Measurements from ENCODE around the gene AMDHD2. TPM values are rescaled to one million over a fixed set of nuclear protein-coding genes. Genes with fewer than 3 reads are reported as not detected.

Gene AMDHD2
- total RNA-seq, 5 donors from 2014 or later (not counting 1 experiment from before 2014, with no cell fraction given): 104 to 215 (median 122) TPM

DNA sequence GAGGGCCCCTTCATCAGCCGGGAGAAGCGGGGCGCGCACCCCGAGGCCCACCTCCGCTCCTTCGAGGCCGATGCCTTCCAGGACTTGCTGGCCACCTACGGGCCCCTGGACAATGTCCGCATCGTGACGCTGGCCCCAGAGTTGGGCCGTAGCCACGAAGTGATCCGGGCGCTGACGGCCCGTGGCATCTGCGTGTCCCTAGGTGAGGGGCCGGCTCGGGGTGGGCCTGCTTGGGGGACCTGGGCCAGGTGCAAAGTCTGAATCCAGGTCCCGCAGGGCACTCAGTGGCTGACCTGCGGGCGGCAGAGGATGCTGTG is 7.6 kb downstream of the AMDHD2 start:
- Mint-ChIP-seq H3K36me3 (peaks cover 14% of the 10 kb centered on the region), H3K4me3 (no peak overlapping the region), H3K27ac (no peak overlapping the region), H3K27me3 (no peaks in the 10 kb centered on the region), H3K4me1 (peaks cover 21 to 23% (median 21%) of the 10 kb centered on the region in 3 donors), H3K9me3 (no peaks in the 10 kb centered on the region)
- Histone ChIP-seq H3K9me3 (no peaks in the 10 kb centered on the region), H3K36me3 (ENCODE audit: control insufficient read depth in 2 of 2, extremely low read depth in 1 of 2, insufficient read depth in 1 of 2, low read length in 1 of 2) (peaks cover 5 to 56% of the 10 kb centered on the region in 2 donors), H3K4me1 (ENCODE audit: control insufficient read depth in 1 of 2, extremely low read depth in 1 of 2, insufficient read depth in 2 of 2, low read length in 2 of 2) (peaks cover 0 to 22% of the 10 kb centered on the region in 2 experiments), H3K4me3 (ENCODE audit: control insufficient read depth in 1 of 2, extremely low read depth in 1 of 2, low read length in 1 of 2) (no peak overlapping the region), H3K27me3 (replicated peaks in 1 of 2; ENCODE audit: control insufficient read depth in 2 of 2, extremely low read depth in 1 of 2, insufficient read depth in 2 of 2, low read length in 1 of 2) (no peaks in the 10 kb centered on the region), H3K27ac (ENCODE audit: low read length) (no peak overlapping the region)
- ChIA-PET POLR2A (interaction anchor here in 1 of 2 donors (0.7 kb wide), 1 partner anchor 1436 kb away, joined by 14 read pairs; no protein-coding TSS in a partner anchor), CTCF (no interaction called here)
- 98% methylated on average over 22 of the region's 24 CpGs for WGBS (ENCODE audit: insufficient coverage)
- ATAC-seq (replicated peaks in 1 of 4) (no peak), DNase-seq (no peak)

DNA sequence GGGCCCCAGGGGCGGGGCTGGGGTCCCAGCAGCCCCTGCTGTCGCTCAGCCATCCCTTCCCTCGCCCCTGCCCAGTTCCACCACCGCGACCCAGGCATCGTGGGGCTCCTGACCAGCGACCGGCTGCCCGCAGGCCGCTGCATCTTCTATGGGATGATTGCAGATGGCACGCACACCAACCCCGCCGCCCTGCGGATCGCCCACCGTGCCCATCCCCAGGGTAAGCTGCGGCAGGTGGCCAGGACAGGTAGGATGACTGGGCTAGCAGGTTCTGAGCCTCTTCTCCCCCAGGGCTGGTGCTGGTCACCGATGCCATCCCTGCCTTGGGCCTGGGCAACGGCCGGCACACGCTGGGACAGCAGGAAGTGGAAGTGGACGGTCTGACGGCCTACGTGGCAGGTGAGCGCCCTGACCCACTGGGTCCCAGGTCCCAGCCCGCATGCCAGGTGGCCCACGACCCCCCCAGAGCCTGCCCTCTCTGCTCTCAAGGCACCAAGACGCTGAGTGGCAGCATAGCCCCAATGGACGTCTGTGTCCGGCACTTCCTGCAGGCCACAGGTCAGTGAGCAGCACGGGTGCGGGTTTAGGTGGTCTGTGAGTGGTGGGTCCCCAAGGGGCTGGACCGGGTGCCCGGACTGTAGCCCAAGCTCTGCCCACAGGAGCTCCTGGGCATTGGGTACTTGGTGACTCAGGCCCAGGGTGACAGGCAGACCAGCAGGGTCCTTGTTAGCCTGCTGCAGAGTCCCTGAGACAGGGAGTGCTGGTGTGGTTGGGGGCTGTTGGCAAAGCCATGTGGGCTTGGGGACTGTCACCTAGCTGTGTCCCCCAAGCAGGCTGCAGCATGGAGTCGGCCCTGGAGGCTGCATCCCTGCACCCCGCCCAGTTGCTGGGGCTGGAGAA is 8.2 kb downstream of the AMDHD2 start:
- no peaks in the 10 kb centered on the region for H3K9me3 ChIP-seq
- Mint-ChIP-seq H3K27me3 (no peaks in the 10 kb centered on the region), H3K9me3 (no peaks in the 10 kb centered on the region), H3K27ac (no peak overlapping the region), H3K36me3 (peaks cover 14% of the 10 kb centered on the region), H3K4me1 (peaks cover 23 to 25% (median 23%) of the 10 kb centered on the region in 3 donors), H3K4me3 (no peak overlapping the region)
- H3K36me3 ChIP-seq (ENCODE audit: control insufficient read depth in 2 of 2, extremely low read depth in 1 of 2, insufficient read depth in 1 of 2, low read length in 1 of 2): peaks cover 5 to 51% of the 10 kb centered on the region in 2 donors
- DNase-seq (no peak), ATAC-seq (replicated peaks in 1 of 4) (no peak)
- H3K27me3 ChIP-seq (replicated peaks in 1 of 2; ENCODE audit: control insufficient read depth in 2 of 2, extremely low read depth in 1 of 2, insufficient read depth in 2 of 2, low read length in 1 of 2): no peaks in the 10 kb centered on the region
- H3K27ac ChIP-seq (ENCODE audit: low read length): no peak overlapping the region
- ChIA-PET POLR2A (no interaction called here), CTCF (no interaction called here)
- WGBS (ENCODE audit: insufficient coverage): 97% methylated on average over 33 of the region's 36 CpGs
- H3K4me3 ChIP-seq (ENCODE audit: control insufficient read depth in 1 of 2, extremely low read depth in 1 of 2, low read length in 1 of 2): no peak overlapping the region
- H3K4me1 ChIP-seq (ENCODE audit: control insufficient read depth in 1 of 2, extremely low read depth in 1 of 2, insufficient read depth in 2 of 2, low read length in 2 of 2): peaks cover 0 to 26% of the 10 kb centered on the region in 2 experiments

GRCh38 chr16:2529061-2529931 is 9.1 kb downstream of the AMDHD2 start:
- no peak overlapping the region for H3K4me3 ChIP-seq (ENCODE audit: control insufficient read depth in 1 of 2, extremely low read depth in 1 of 2, low read length in 1 of 2)
- no peaks in the 10 kb centered on the region for H3K9me3 ChIP-seq
- H3K27ac Mint-ChIP-seq: peak overlapping the region in 1 of 2 donors; percentile 27
- DNase-seq: no peak
- H3K4me3 Mint-ChIP-seq: peak overlapping the region in 2 of 3 donors; percentile 24 to 96
- H3K9me3 Mint-ChIP-seq: no peaks in the 10 kb centered on the region
- 95% methylated on average over 25 of the region's 32 CpGs for WGBS (ENCODE audit: insufficient coverage)
- H3K36me3 ChIP-seq (ENCODE audit: control insufficient read depth in 2 of 2, extremely low read depth in 1 of 2, insufficient read depth in 1 of 2, low read length in 1 of 2): peaks cover 5 to 43% of the 10 kb centered on the region in 2 donors
- H3K27me3 Mint-ChIP-seq: no peaks in the 10 kb centered on the region
- H3K4me1 Mint-ChIP-seq: peaks cover 19 to 23% (median 23%) of the 10 kb centered on the region in 3 donors
- H3K36me3 Mint-ChIP-seq: peaks cover 9% of the 10 kb centered on the region
- H3K27me3 ChIP-seq (replicated peaks in 1 of 2; ENCODE audit: control insufficient read depth in 2 of 2, extremely low read depth in 1 of 2, insufficient read depth in 2 of 2, low read length in 1 of 2): no peaks in the 10 kb centered on the region
- peaks cover 0 to 29% of the 10 kb centered on the region in 2 experiments for H3K4me1 ChIP-seq (ENCODE audit: control insufficient read depth in 1 of 2, extremely low read depth in 1 of 2, insufficient read depth in 2 of 2, low read length in 2 of 2)
- ChIA-PET POLR2A (no interaction called here), CTCF (no interaction called here)
- H3K27ac ChIP-seq (ENCODE audit: low read length): no peak overlapping the region
- ATAC-seq (replicated peaks in 1 of 4): no peak

DNA sequence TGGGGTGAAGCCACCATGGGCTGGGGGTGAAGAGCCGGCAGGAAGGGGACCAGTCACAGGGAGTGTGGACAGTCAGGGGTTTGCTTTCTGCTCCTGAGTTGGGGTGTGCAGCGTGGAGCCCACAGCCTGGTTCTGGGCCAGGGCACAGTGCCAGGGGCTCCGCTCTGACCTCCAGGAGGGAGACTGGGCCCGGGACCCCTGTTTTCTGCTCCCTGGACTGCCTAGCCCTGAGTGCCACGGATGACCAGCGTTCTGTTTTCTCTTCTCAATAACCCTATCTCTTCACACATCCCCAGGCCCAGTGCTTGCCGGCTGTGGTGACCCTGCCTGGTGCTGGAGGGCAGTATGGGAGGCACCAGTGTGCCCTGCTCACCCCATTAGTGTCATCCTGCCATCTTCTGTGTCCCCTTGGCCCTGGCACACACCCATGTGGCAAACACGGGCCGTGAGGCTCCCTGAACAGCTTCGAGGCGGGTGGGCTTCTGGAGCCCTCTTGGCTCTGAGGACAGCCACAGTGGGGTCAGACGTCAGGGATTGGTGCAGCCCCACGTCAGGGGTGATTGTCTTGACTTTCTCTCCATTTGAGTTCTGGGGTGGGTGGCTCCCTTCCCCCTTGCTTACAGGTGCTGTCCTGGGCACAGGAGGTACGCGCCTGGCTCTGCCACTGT is 9.9 kb downstream of the AMDHD2 start:
- ATAC-seq (replicated peaks in 1 of 4) (no peak), DNase-seq (no peak)
- ChIA-PET POLR2A (interaction anchor here in 1 of 2 donors (1.2 kb wide), 1 partner anchor 10 kb away, joined by 7 read pairs; the partner anchor contains the start of gene AMDHD2), CTCF (no interaction called here)
- Mint-ChIP-seq H3K36me3 (peaks cover 2% of the 10 kb centered on the region), H3K27me3 (no peaks in the 10 kb centered on the region), H3K27ac (peak overlapping the region in 1 of 2 donors; percentile 74), H3K4me3 (peak overlapping the region in 2 of 3 donors; percentile 53 to 96), H3K9me3 (no peaks in the 10 kb centered on the region), H3K4me1 (peaks cover 14 to 19% (median 19%) of the 10 kb centered on the region in 3 donors)
- no peak overlapping the region for H3K4me3 ChIP-seq (ENCODE audit: control insufficient read depth in 1 of 2, extremely low read depth in 1 of 2, low read length in 1 of 2)
- H3K4me1 ChIP-seq (ENCODE audit: control insufficient read depth in 1 of 2, extremely low read depth in 1 of 2, insufficient read depth in 2 of 2, low read length in 2 of 2): peaks cover 0 to 29% of the 10 kb centered on the region in 2 experiments
- H3K27me3 ChIP-seq (replicated peaks in 1 of 2; ENCODE audit: control insufficient read depth in 2 of 2, extremely low read depth in 1 of 2, insufficient read depth in 2 of 2, low read length in 1 of 2): no peaks in the 10 kb centered on the region
- 92% methylated on average over 9 of the region's 15 CpGs for WGBS (ENCODE audit: insufficient coverage)
- peaks cover 5 to 36% of the 10 kb centered on the region in 2 donors for H3K36me3 ChIP-seq (ENCODE audit: control insufficient read depth in 2 of 2, extremely low read depth in 1 of 2, insufficient read depth in 1 of 2, low read length in 1 of 2)
- no peaks in the 10 kb centered on the region for H3K9me3 ChIP-seq
- H3K27ac ChIP-seq (ENCODE audit: low read length): no peak overlapping the region

DNA sequence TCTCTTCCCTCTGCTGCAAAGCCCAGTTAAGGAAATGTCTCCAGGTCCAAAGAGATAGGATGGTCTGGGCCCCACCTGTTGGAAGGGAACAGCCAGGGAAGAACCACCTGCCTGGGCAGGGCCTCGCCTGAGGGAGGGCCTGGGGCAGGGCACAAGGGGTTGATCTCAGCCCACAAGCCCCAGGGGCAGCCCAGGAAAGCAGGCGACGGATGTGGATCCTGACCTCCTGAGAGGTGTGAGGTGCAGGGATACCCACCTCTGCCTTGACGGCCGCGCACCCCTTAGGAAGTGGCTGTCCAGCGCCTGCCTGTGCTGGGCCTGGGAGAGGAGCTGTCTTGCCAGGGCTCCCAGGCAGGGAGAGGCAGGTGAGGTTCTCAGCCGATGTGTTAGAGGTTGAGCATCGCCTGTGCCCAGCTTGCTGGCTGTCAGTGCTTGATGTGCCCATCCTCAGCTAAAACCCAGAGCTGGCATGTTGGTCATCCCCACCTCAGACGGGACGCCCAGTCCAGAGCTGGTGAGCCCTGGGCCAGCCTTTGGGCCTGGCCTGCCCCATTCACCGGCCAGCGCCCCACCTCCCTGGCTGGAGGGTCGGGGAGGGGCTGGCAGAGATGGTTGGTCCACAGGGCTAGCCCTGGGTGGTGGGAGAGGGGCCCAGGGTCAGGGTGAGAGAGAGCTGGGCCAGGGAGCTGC is 10.6 kb downstream of the AMDHD2 start:
- ATAC-seq (replicated peaks in 1 of 4) (no peak), DNase-seq (no peak)
- peak overlapping the region; percentile 93 to 97 (median 96) for H3K4me3 Mint-ChIP-seq
- H3K36me3 Mint-ChIP-seq: peaks cover 2% of the 10 kb centered on the region
- Histone ChIP-seq H3K4me3 (ENCODE audit: control insufficient read depth in 1 of 2, extremely low read depth in 1 of 2, low read length in 1 of 2) (no peak overlapping the region), H3K27ac (ENCODE audit: low read length) (peak overlapping the region; percentile 87), H3K4me1 (ENCODE audit: control insufficient read depth in 1 of 2, extremely low read depth in 1 of 2, insufficient read depth in 2 of 2, low read length in 2 of 2) (peaks cover 0 to 29% of the 10 kb centered on the region in 2 experiments), H3K36me3 (ENCODE audit: control insufficient read depth in 2 of 2, extremely low read depth in 1 of 2, insufficient read depth in 1 of 2, low read length in 1 of 2) (peaks cover 5 to 36% of the 10 kb centered on the region in 2 donors), H3K9me3 (no peaks in the 10 kb centered on the region), H3K27me3 (replicated peaks in 1 of 2; ENCODE audit: control insufficient read depth in 2 of 2, extremely low read depth in 1 of 2, insufficient read depth in 2 of 2, low read length in 1 of 2) (no peaks in the 10 kb centered on the region)
- no peaks in the 10 kb centered on the region for H3K9me3 Mint-ChIP-seq
- WGBS (ENCODE audit: insufficient coverage): 95% methylated on average over 13 of the region's 14 CpGs
- ChIA-PET POLR2A (interaction anchor here (0.6 to 2.8 kb wide), 3 partner anchors 10 to 15 kb away, joined by 3 to 31 read pairs (median 7); partner anchors contain the start of gene AMDHD2 (in 2 of the 2)), CTCF (interaction anchor here (0.6 to 0.7 kb wide), 2 partner anchors 491 to 1432 kb away, joined by 3 to 4 read pairs; no protein-coding TSS in a partner anchor)
- H3K4me1 Mint-ChIP-seq: peaks cover 14 to 20% (median 19%) of the 10 kb centered on the region in 3 donors
- H3K27me3 Mint-ChIP-seq: no peaks in the 10 kb centered on the region
- peak overlapping the region in 1 of 2 donors; percentile 98 for H3K27ac Mint-ChIP-seq
